CD4-positive, alpha-beta T cell treated with Interleukin-1 beta for 1 hour (primary cell): ENCODE data around the gene FRYL.
"Not testable (repeated sequence)": the region's sequence is repeated elsewhere in the genome, so short reads cannot be mapped to it uniquely, and the experiment has no call there.

ENCODE experiments used
- DNase-seq, 2 donors: peaks; one replicate each; pipeline ENCODE4 v3.0.0-alpha.2; 2020 to 2022

The FRYL gene

GRCh38 chr4:48779998-48780864 lies at the start of gene FRYL:
Gene FRYL (minus strand): TSS chr4:48780279. CDS start chr4:48634410, 145,869 bp downstream.
- DNase-seq: peak; percentile 98

GRCh38 chr4:48827622-48828021 lies 47.5 kb upstream of the FRYL start:
- no peak for DNase-seq

- not testable (repeated sequence) for DNase-seq
These were observed 41.4 kb upstream of the FRYL start for GRCh38 chr4:48821431-48821830.

- DNase-seq: no peak
These were observed 36.9 kb upstream of the FRYL start for GRCh38 chr4:48816971-48817370.

GRCh38 chr4:48816297-48816696 lies 36.2 kb upstream of the FRYL start:
- not testable (repeated sequence) for DNase-seq

GRCh38 chr4:48815483-48815882 lies 35.4 kb upstream of the FRYL start:
- DNase-seq: no peak

- no peak for DNase-seq
These were observed 33.9 kb upstream of the FRYL start for GRCh38 chr4:48813964-48814363.

GRCh38 chr4:48812866-48813265 lies 32.8 kb upstream of the FRYL start:
- no peak for DNase-seq

GRCh38 chr4:48804584-48805301 lies 24.7 kb upstream of the FRYL start:
- no peak for DNase-seq

- DNase-seq: no peak
These were observed 21.1 kb upstream of the FRYL start for GRCh38 chr4:48801016-48801715.

GRCh38 chr4:48800155-48800554 lies 20.1 kb upstream of the FRYL start:
- not testable (repeated sequence) for DNase-seq

GRCh38 chr4:48799157-48799556 lies 19.1 kb upstream of the FRYL start:
- no peak for DNase-seq

- no peak for DNase-seq
These were observed 18.0 kb upstream of the FRYL start for GRCh38 chr4:48798117-48798516.

GRCh38 chr4:48796927-48797679 lies 17.0 kb upstream of the FRYL start:
- DNase-seq: no peak

- no peak for DNase-seq
These were observed 16.3 kb upstream of the FRYL start for GRCh38 chr4:48796191-48796926.

- DNase-seq: no peak
These were observed 15.0 kb upstream of the FRYL start for GRCh38 chr4:48795108-48795507.

- DNase-seq: no peak
These were observed 12.4 kb upstream of the FRYL start for GRCh38 chr4:48792348-48793006.

- DNase-seq: no peak
These were observed 11.2 kb upstream of the FRYL start for GRCh38 chr4:48791313-48791712.

GRCh38 chr4:48790561-48790960 lies 10.5 kb upstream of the FRYL start:
- DNase-seq: no peak

GRCh38 chr4:48787056-48787455 lies 7.0 kb upstream of the FRYL start:
- DNase-seq: no peak

GRCh38 chr4:48786549-48786948 lies 6.5 kb upstream of the FRYL start:
- no peak for DNase-seq
